Endothelial cell of umbilical vein (primary cell): ENCODE data around the gene AMT.

Experiments used
- EZH2 ChIP-seq: IDR thresholded peaks from 2 replicates; pipeline ENCODE4 v1.6.1; 2012; ENCODE audit warnings: borderline replicate concordance, low read depth, mild to moderate bottlenecking, moderate library complexity, low read length, inconsistent platforms; ENCODE audit not compliant: severe bottlenecking
- FOS ChIP-seq: IDR thresholded peaks from 2 replicates; pipeline ENCODE4 v1.6.1; 2011; ENCODE audit warnings: mild to moderate bottlenecking, low read length, moderate library complexity, borderline replicate concordance; ENCODE audit not compliant: insufficient read depth
- JUN ChIP-seq: IDR thresholded peaks from 2 replicates; pipeline ENCODE4 v1.6.1; 2011; ENCODE audit warnings: borderline replicate concordance, low read depth; ENCODE audit not compliant: insufficient read length, insufficient read depth
- POLR2A ChIP-seq: IDR thresholded peaks from 2 replicates; pipeline ENCODE4 v1.6.1; 2012; ENCODE audit warnings: low read depth, mild to moderate bottlenecking, control low read depth, low read length
- POLR2AphosphoS5 ChIP-seq: IDR thresholded peaks from 2 replicates; pipeline ENCODE4 v1.6.1; 2012; ENCODE audit warnings: low read depth, mild to moderate bottlenecking, control low read depth, low read length, moderate library complexity; ENCODE audit not compliant: insufficient read depth
- TF ChIP-seq, protein P1 (sequence below), 2 donors: IDR thresholded peaks; 1 replicate in 1 of 2; 2 replicates in 1 of 2; pipeline ENCODE4 v1.5.1; 2011; ENCODE audit warnings: low read length in 2 of 2, mild to moderate bottlenecking in 2 of 2, moderate library complexity in 2 of 2, control low read depth in 1 of 2, inconsistent platforms in 1 of 2, low read depth in 1 of 2; ENCODE audit not compliant: insufficient read depth in 1 of 2; ENCODE audit errors: extremely low read depth in 1 of 2

DNA sequence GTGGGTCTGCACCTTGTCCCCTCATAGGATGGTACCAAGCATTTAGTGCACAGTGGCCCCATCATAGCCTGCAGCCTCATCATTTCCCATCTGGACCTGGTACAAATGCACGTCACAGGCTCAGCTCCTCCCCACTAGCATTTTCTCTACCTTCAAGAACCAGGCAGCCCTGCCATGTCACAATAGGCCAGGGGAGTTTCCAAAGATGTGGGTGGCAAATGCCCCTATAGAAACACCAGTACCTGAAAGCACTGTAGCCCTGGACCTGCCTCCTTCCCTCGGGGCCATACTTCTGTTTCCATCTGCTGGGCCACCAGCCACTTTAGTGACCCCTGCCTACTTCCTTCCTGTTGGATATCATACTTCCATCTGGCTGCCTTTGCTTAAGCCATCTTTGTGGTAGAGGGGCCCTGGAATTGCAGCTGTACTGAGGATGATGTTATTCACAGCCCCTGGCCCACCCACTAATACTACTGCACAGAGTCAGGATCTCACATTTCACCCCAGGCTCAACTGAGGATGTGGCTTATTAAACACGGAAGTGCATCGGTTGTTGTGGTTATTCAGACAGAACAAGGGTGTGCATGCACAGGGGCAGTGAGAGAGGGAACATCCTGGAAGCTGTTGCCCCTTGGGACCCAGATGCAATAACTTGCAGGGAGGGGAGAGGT is 6.2 kb downstream of the AMT start:
- no peak for TF ChIP-seq POLR2A
- TF ChIP-seq, protein P1, sequence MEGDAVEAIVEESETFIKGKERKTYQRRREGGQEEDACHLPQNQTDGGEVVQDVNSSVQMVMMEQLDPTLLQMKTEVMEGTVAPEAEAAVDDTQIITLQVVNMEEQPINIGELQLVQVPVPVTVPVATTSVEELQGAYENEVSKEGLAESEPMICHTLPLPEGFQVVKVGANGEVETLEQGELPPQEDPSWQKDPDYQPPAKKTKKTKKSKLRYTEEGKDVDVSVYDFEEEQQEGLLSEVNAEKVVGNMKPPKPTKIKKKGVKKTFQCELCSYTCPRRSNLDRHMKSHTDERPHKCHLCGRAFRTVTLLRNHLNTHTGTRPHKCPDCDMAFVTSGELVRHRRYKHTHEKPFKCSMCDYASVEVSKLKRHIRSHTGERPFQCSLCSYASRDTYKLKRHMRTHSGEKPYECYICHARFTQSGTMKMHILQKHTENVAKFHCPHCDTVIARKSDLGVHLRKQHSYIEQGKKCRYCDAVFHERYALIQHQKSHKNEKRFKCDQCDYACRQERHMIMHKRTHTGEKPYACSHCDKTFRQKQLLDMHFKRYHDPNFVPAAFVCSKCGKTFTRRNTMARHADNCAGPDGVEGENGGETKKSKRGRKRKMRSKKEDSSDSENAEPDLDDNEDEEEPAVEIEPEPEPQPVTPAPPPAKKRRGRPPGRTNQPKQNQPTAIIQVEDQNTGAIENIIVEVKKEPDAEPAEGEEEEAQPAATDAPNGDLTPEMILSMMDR (IDR thresholded peaks at IDR 0.05; ENCODE audit: extremely low read depth in 1 of 2, insufficient read depth in 1 of 2, low read depth in 1 of 2, low read length in 2 of 2), result no peak
- no peak for TF ChIP-seq EZH2
- TF ChIP-seq POLR2AphosphoS5, result no peak
- TF ChIP-seq JUN, result no peak
- no peak for TF ChIP-seq FOS
